K562 (cell line): ENCODE data around the gene TMIGD2. TPM values are rescaled to one million over a fixed set of nuclear protein-coding genes. Genes with fewer than 3 reads are reported as not detected.

ENCODE experiments used
- CBX5 ChIP-seq: IDR thresholded peaks from 2 replicates; pipeline ENCODE4 v1.6.1; 2014; ENCODE audit warnings: low read depth, borderline replicate concordance
- CLOCK ChIP-seq: fragments of 250-450 bp; sonication (Bioruptor Pico); IDR thresholded peaks from 2 replicates; pipeline ENCODE4 v1.4.0; 2020; ENCODE audit warnings: mild to moderate bottlenecking, moderate library complexity, borderline replicate concordance
- E2F3 ChIP-seq: fragments of 250-450 bp; sonication (Bioruptor Pico); IDR thresholded peaks from 2 replicates; pipeline ENCODE4 v1.4.0; 2020; ENCODE audit warnings: mild to moderate bottlenecking
- HES1 ChIP-seq: fragments of 450-650 bp; IDR thresholded peaks from 2 replicates; pipeline ENCODE4 v1.6.1; 2016; ENCODE audit warnings: low read depth, mild to moderate bottlenecking, moderate library complexity
- MED1 ChIP-seq: sonication (generic); formaldehyde crosslinking; IDR thresholded peaks from 2 replicates; pipeline ENCODE4 v1.8.1; 2023; ENCODE audit warnings: missing genetic modification reagents, borderline replicate concordance
- NR1H2 ChIP-seq: sonication (generic); formaldehyde crosslinking; IDR thresholded peaks from 2 replicates; pipeline ENCODE4 v1.4.0; 2020; ENCODE audit warnings: mild to moderate bottlenecking, missing genetic modification reagents
- PCBP2 ChIP-seq: fragments of 200-400 bp; formaldehyde crosslinking; IDR thresholded peaks from 2 replicates; pipeline ENCODE4 v1.6.1; 2018; ENCODE audit warnings: low read length, low read depth, mild to moderate bottlenecking, moderate library complexity; ENCODE audit not compliant: poor library complexity, severe bottlenecking
- PURB ChIP-seq: sonication (generic); formaldehyde crosslinking; IDR thresholded peaks from 2 replicates; pipeline ENCODE4 v1.9.0; 2021; ENCODE audit warnings: low read depth, mild to moderate bottlenecking, missing genetic modification reagents
- SLC30A9 ChIP-seq: fragments of 250-450 bp; sonication (Bioruptor Pico); IDR thresholded peaks from 2 replicates; pipeline ENCODE4 v1.8.0; 2022; ENCODE audit warnings: mild to moderate bottlenecking, moderate library complexity
- SNRNP70 ChIP-seq: fragments of 200-400 bp; formaldehyde crosslinking; optimal IDR thresholded peaks from 2 replicates; pipeline ENCODE3; 2017; ENCODE audit warnings: low read depth, low read length
- TFE3 ChIP-seq: fragments of 450-650 bp; formaldehyde crosslinking; IDR thresholded peaks from 2 replicates; pipeline ENCODE4 v1.4.0; 2020; ENCODE audit warnings: mild to moderate bottlenecking, mixed read lengths
- ZBTB1 ChIP-seq: sonication (generic); formaldehyde crosslinking; IDR thresholded peaks from 2 replicates; pipeline ENCODE4 v1.8.1; 2023; ENCODE audit warnings: missing genetic modification reagents, low read depth, mild to moderate bottlenecking, borderline replicate concordance
- ZFP1 ChIP-seq: fragments of 450-650 bp; formaldehyde crosslinking; IDR thresholded peaks from 2 replicates; pipeline ENCODE4 v1.4.0; 2020; ENCODE audit warnings: mild to moderate bottlenecking, mixed read lengths
- polyA plus RNA-seq, 8 experiments: library from polyadenylated mRNA; depleted of rRNA in 4 of 8; stranded (reverse) in 5 of 8; unstranded in 3 of 8; fragments of >200 nt; fragmentation: Nextera tagmentation in 2 of 8; fragmentation: Illumina TruSeq in 1 of 8; extraction: Ambion mirVana in 2 of 8; extraction: Trizol in 1 of 8; gene quantifications; 2 replicates each; pipeline versions ENCODE4 v1.2.1 to v1.2.3, GENCODE V29; 2011 to 2014; ENCODE audit warnings: inconsistent platforms in 1 of 8, missing spikeins in 1 of 8
- total RNA-seq, 7 experiments: library from RNA; depleted of rRNA in 6 of 7; stranded (reverse); fragments of >200 nt in 6 of 7; fragmentation: Illumina TruSeq in 2 of 7; extraction: Trizol in 2 of 7; gene quantifications; 2 replicates each; pipeline versions ENCODE4 v1.2.1 to v1.2.3, GENCODE V29; 2011 to 2021; ENCODE audit warnings: low replicate concordance in 1 of 7
- TF ChIP-seq, protein P1 (sequence below), 2 experiments: fragments of 200-800 bp in 1 of 2; sonication (Bioruptor generic) in 1 of 2; sonication (generic) in 1 of 2; formaldehyde crosslinking in 1 of 2; IDR thresholded peaks in 1 of 2; conservative IDR thresholded peaks in 1 of 2; 2 replicates each; pipeline versions ENCODE4 v1.5.0 to v1.6.1; 2016 to 2020; ENCODE audit warnings: missing compliant biosample characterization in 1 of 2, missing genetic modification characterization in 1 of 2, missing genetic modification reagents in 1 of 2
- TF ChIP-seq, protein P2 (sequence below): fragments of 450-650 bp; IDR thresholded peaks from 2 replicates; pipeline ENCODE4 v1.6.1; 2017; ENCODE audit warnings: antibody characterized with exemption, mild to moderate bottlenecking

The TMIGD2 gene
- total and polyA plus RNA-seq, 9 of the 15 experiments (the other 6 are each of a cell fraction or from before 2014, with no cell fraction given) = not detected

GRCh38 chr19:4310247-4311121 is 8.3 kb upstream of the TMIGD2 start (continued):
- TF ChIP-seq TFE3 (CRISPR knock-in tag) (no peak), PCBP2 (no peak), SLC30A9 (CRISPR knock-in tag) (no peak), CBX5 (no peak), MED1 (CRISPR knock-in tag) (no peak), NR1H2 (CRISPR knock-in tag) (no peak), HES1 (no peak), CLOCK (CRISPR knock-in tag) (no peak), PURB (CRISPR knock-in tag) (no peak), ZFP1 (CRISPR knock-in tag) (no peak), E2F3 (no peak), ZBTB1 (no peak), SNRNP70 (no peak)
- TF ChIP-seq, protein P1, sequence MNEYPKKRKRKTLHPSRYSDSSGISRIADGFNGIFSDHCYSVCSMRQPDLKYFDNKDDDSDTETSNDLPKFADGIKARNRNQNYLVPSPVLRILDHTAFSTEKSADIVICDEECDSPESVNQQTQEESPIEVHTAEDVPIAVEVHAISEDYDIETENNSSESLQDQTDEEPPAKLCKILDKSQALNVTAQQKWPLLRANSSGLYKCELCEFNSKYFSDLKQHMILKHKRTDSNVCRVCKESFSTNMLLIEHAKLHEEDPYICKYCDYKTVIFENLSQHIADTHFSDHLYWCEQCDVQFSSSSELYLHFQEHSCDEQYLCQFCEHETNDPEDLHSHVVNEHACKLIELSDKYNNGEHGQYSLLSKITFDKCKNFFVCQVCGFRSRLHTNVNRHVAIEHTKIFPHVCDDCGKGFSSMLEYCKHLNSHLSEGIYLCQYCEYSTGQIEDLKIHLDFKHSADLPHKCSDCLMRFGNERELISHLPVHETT (CRISPR knock-in tag; conservative IDR thresholded peaks at IDR 0.05 in 1 of 2, IDR thresholded peaks at IDR 0.05 in 1 of 2) = 0 out of 4 replicates have a peak, but pooled peaks of 1 of the 2 experiments have one; percentile 56
- TF ChIP-seq, protein P2, sequence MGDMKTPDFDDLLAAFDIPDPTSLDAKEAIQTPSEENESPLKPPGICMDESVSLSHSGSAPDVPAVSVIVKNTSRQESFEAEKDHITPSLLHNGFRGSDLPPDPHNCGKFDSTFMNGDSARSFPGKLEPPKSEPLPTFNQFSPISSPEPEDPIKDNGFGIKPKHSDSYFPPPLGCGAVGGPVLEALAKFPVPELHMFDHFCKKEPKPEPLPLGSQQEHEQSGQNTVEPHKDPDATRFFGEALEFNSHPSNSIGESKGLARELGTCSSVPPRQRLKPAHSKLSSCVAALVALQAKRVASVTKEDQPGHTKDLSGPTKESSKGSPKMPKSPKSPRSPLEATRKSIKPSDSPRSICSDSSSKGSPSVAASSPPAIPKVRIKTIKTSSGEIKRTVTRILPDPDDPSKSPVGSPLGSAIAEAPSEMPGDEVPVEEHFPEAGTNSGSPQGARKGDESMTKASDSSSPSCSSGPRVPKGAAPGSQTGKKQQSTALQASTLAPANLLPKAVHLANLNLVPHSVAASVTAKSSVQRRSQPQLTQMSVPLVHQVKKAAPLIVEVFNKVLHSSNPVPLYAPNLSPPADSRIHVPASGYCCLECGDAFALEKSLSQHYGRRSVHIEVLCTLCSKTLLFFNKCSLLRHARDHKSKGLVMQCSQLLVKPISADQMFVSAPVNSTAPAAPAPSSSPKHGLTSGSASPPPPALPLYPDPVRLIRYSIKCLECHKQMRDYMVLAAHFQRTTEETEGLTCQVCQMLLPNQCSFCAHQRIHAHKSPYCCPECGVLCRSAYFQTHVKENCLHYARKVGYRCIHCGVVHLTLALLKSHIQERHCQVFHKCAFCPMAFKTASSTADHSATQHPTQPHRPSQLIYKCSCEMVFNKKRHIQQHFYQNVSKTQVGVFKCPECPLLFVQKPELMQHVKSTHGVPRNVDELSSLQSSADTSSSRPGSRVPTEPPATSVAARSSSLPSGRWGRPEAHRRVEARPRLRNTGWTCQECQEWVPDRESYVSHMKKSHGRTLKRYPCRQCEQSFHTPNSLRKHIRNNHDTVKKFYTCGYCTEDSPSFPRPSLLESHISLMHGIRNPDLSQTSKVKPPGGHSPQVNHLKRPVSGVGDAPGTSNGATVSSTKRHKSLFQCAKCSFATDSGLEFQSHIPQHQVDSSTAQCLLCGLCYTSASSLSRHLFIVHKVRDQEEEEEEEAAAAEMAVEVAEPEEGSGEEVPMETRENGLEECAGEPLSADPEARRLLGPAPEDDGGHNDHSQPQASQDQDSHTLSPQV = no peak; the same call in 1 of the 2 replicates
